NOMO-1 treated with dmso at 0.1 percent for 144 hours (cell line): ENCODE results near the gene PLEKHN1.
"Not testable (repeated sequence)": the region's sequence is repeated elsewhere in the genome, so short reads cannot be mapped to it uniquely, and the experiment has no call there.

Experiments used
- DNase-seq: peaks from one replicate; lab custom pipeline; 2025; ENCODE audit not compliant: unreplicated experiment; lab: John Stamatoyannopoulos, UW

Gene PLEKHN1

GRCh38 chr1:973459-974292, 7.4 kb downstream of the PLEKHN1 start:
- DNase-seq: no peak

GRCh38 chr1:974293-974640, 8.0 kb downstream of the PLEKHN1 start:
- DNase-seq: no peak

- DNase-seq: no peak
Measured at GRCh38 chr1:974687-975328, 8.5 kb downstream of the PLEKHN1 start.

- DNase-seq: no peak
Measured at GRCh38 chr1:975365-975764, 9.1 kb downstream of the PLEKHN1 start.

GRCh38 chr1:975896-976683, 9.8 kb downstream of the PLEKHN1 start:
- peak; percentile 41 for DNase-seq

GRCh38 chr1:976791-977190, 10.5 kb downstream of the PLEKHN1 start:
- not testable (repeated sequence) for DNase-seq

- no peak for DNase-seq
Measured at GRCh38 chr1:978069-978834, 12.0 kb downstream of the PLEKHN1 start.

- no peak for DNase-seq
Measured at GRCh38 chr1:978835-979743, 12.8 kb downstream of the PLEKHN1 start.

GRCh38 chr1:979744-980072, 13.4 kb downstream of the PLEKHN1 start:
- DNase-seq: no peak

- no peak for DNase-seq
Measured at GRCh38 chr1:980137-980571, 13.9 kb downstream of the PLEKHN1 start.

GRCh38 chr1:980602-981395, 14.5 kb downstream of the PLEKHN1 start:
- no peak for DNase-seq

- no peak for DNase-seq
Measured at GRCh38 chr1:981491-981954, 15.2 kb downstream of the PLEKHN1 start.

- DNase-seq: no peak
Measured at GRCh38 chr1:981955-982558, 15.8 kb downstream of the PLEKHN1 start, which contains the start of gene PERM1. PERM1 (minus strand) TSS chr1:982093; CDS start chr1:981029, 1,064 bp downstream.

GRCh38 chr1:982765-983436, 16.6 kb downstream of the PLEKHN1 start:
- DNase-seq: no peak

GRCh38 chr1:983798-984475, 17.7 kb downstream of the PLEKHN1 start:
- no peak for DNase-seq

- no peak for DNase-seq
Measured at GRCh38 chr1:984476-984814, 18.2 kb downstream of the PLEKHN1 start.

- no peak for DNase-seq
Measured at GRCh38 chr1:985126-985525, 18.8 kb downstream of the PLEKHN1 start.

- not testable (repeated sequence) for DNase-seq
Measured at GRCh38 chr1:988061-988460, 21.8 kb downstream of the PLEKHN1 start.
